H9 (cell line): Measurements from ENCODE around the gene SLCO3A1. TPM values are rescaled to one million over a fixed set of nuclear protein-coding genes. Genes with fewer than 3 reads are reported as not detected.

ENCODE experiments used
- DNase-seq: peaks from one replicate; pipeline ENCODE4 v3.0.0-alpha.2; 2017
- H2AFZ ChIP-seq: one replicate; pipeline ENCODE4 v1.6.1; 2013; ENCODE audit warnings: mild to moderate bottlenecking, low read length, control low read depth, moderate library complexity
- H2AK5ac ChIP-seq: 2 replicates; pipeline ENCODE4 v1.6.1; 2013; ENCODE audit warnings: low read length, control low read depth, mixed read lengths; ENCODE audit not compliant: insufficient read length
- H2BK120ac ChIP-seq: one replicate; pipeline ENCODE4 v1.6.1; 2013; ENCODE audit warnings: low read depth, mild to moderate bottlenecking, low read length, control low read depth, inconsistent platforms; ENCODE audit not compliant: poor library complexity, severe bottlenecking
- H2BK12ac ChIP-seq: 2 replicates; pipeline ENCODE4 v1.6.1; 2013; ENCODE audit warnings: low read length, control low read depth, mixed read lengths, low read depth; ENCODE audit not compliant: insufficient read length
- H2BK15ac ChIP-seq: 2 replicates; pipeline ENCODE4 v1.6.1; 2013; ENCODE audit warnings: low read depth, low read length, control low read depth
- H2BK20ac ChIP-seq: one replicate; pipeline ENCODE4 v1.6.1; 2013; ENCODE audit warnings: low read depth, mild to moderate bottlenecking, low read length, control low read depth, inconsistent platforms; ENCODE audit not compliant: poor library complexity, severe bottlenecking
- H2BK5ac ChIP-seq: 2 replicates; pipeline ENCODE4 v1.6.1; 2013; ENCODE audit warnings: low read length, control low read depth, mixed read lengths; ENCODE audit not compliant: insufficient read length
- H3K14ac ChIP-seq: 2 replicates; pipeline ENCODE4 v1.6.1; 2013; ENCODE audit warnings: low read length, control low read depth; ENCODE audit not compliant: insufficient read depth
- H3K18ac ChIP-seq: 2 replicates; pipeline ENCODE4 v1.6.1; 2013; ENCODE audit warnings: low read depth, mild to moderate bottlenecking, mixed read lengths, low read length, control low read depth; ENCODE audit not compliant: insufficient read length
- H3K23ac ChIP-seq: 2 replicates; pipeline ENCODE4 v1.6.1; 2013; ENCODE audit warnings: low read length, control low read depth, mixed read lengths, low read depth; ENCODE audit not compliant: insufficient read length
- H3K23me2 ChIP-seq: 2 replicates; pipeline ENCODE4 v1.6.1; 2013; ENCODE audit warnings: low read depth, mild to moderate bottlenecking, mixed read lengths, low read length, control low read depth; ENCODE audit not compliant: insufficient read length, poor library complexity, severe bottlenecking
- H3K27ac ChIP-seq: 2 replicates; pipeline ENCODE4 v1.5.1; 2013; ENCODE audit warnings: low read length, control low read depth, mixed read lengths, low read depth; ENCODE audit not compliant: insufficient read length
- H3K27me3 ChIP-seq: 2 replicates; pipeline ENCODE4 v1.6.1; 2013; ENCODE audit warnings: low read length, control low read depth, inconsistent platforms; ENCODE audit not compliant: insufficient read depth
- H3K4ac ChIP-seq: 2 replicates; pipeline ENCODE4 v1.6.1; 2013; ENCODE audit warnings: low read depth, mild to moderate bottlenecking, control low read depth, inconsistent platforms, low read length, moderate library complexity
- H3K4me1 ChIP-seq: 2 replicates; pipeline ENCODE4 v1.6.1; 2013; ENCODE audit warnings: low read length, control low read depth, inconsistent platforms; ENCODE audit not compliant: insufficient read depth
- H3K4me2 ChIP-seq: 2 replicates; pipeline ENCODE4 v1.6.1; 2013; ENCODE audit warnings: low read length, control low read depth, mixed read lengths; ENCODE audit not compliant: insufficient read length, insufficient read depth
- H3K56ac ChIP-seq: 2 replicates; pipeline ENCODE4 v1.6.1; 2013; ENCODE audit warnings: low read depth, mild to moderate bottlenecking, mixed read lengths, low read length, control low read depth; ENCODE audit not compliant: insufficient read length
- H3K79me1 ChIP-seq: 2 replicates; pipeline ENCODE4 v1.6.1; 2013; ENCODE audit warnings: low read depth, mild to moderate bottlenecking, moderate library complexity, low read length, control low read depth, inconsistent platforms; ENCODE audit not compliant: insufficient read depth, poor library complexity, severe bottlenecking
- H3K79me2 ChIP-seq: 2 replicates; pipeline ENCODE4 v1.6.1; 2013; ENCODE audit warnings: low read length, control low read depth, inconsistent platforms; ENCODE audit not compliant: insufficient read depth
- H3K9ac ChIP-seq: 2 replicates; pipeline ENCODE4 v1.6.1; 2013; ENCODE audit warnings: low read length, control low read depth, mixed read lengths; ENCODE audit not compliant: insufficient read length; ENCODE audit errors: extremely low read depth
- H3K9me3 ChIP-seq: one replicate; pipeline ENCODE4 v1.6.1; 2013; ENCODE audit warnings: low read depth, low read length, inconsistent platforms; ENCODE audit not compliant: control insufficient read depth
- H3T11ph ChIP-seq: one replicate; pipeline ENCODE4 v1.6.1; 2013; ENCODE audit warnings: mild to moderate bottlenecking, low read length, control low read depth, inconsistent platforms
- H4K20me1 ChIP-seq: one replicate; pipeline ENCODE4 v1.6.1; 2013; ENCODE audit not compliant: control insufficient read depth, insufficient read length, insufficient read depth
- H4K5ac ChIP-seq: 2 replicates; pipeline ENCODE4 v1.6.1; 2013; ENCODE audit warnings: low read depth, mild to moderate bottlenecking, mixed read lengths, low read length, control low read depth; ENCODE audit not compliant: insufficient read length
- H4K8ac ChIP-seq: replicated peaks from 2 replicates; pipeline ENCODE4 v1.6.1; 2013; ENCODE audit warnings: low read length, control low read depth, mixed read lengths, low read depth; ENCODE audit not compliant: insufficient read length
- H4K91ac ChIP-seq: 2 replicates; pipeline ENCODE4 v1.6.1; 2013; ENCODE audit warnings: low read depth, mild to moderate bottlenecking, moderate library complexity, mixed read lengths, low read length, control low read depth; ENCODE audit not compliant: insufficient read length
- H3K27ac Mint-ChIP-seq, 3 experiments: 2 replicates in 2 of 3; 3 replicates in 1 of 3; pipeline ENCODE4 v1.8.0; 2020 to 2021; ENCODE audit warnings: mixed read lengths in 3 of 3, mild to moderate bottlenecking in 1 of 3, moderate library complexity in 1 of 3
- H3K27me3 Mint-ChIP-seq: 2 replicates; pipeline ENCODE4 v1.8.0; 2021; ENCODE audit warnings: low read depth, mild to moderate bottlenecking, moderate library complexity, mixed read lengths
- H3K36me3 Mint-ChIP-seq, 3 experiments: 2 replicates in 2 of 3; 3 replicates in 1 of 3; pipeline ENCODE4 v1.8.0; 2020 to 2021; ENCODE audit warnings: low read depth in 3 of 3, mixed read lengths in 3 of 3; ENCODE audit not compliant: insufficient read depth in 1 of 3
- H3K4me1 Mint-ChIP-seq, 2 experiments: 2 replicates each; pipeline ENCODE4 v1.8.0; 2020; ENCODE audit warnings: mixed read lengths in 2 of 2
- H3K4me3 Mint-ChIP-seq, 2 experiments: 2 replicates in 1 of 2; 3 replicates in 1 of 2; pipeline ENCODE4 v1.8.0; 2020 to 2021; ENCODE audit warnings: mild to moderate bottlenecking in 2 of 2, mixed read lengths in 2 of 2, moderate library complexity in 1 of 2
- H3K9me3 Mint-ChIP-seq, 2 experiments: 2 replicates in 1 of 2; 3 replicates in 1 of 2; pipeline ENCODE4 v1.8.0; 2020; ENCODE audit warnings: mild to moderate bottlenecking in 2 of 2, mixed read lengths in 2 of 2, moderate library complexity in 1 of 2
- WGBS: extraction: QIAGEN DNeasy Blood & Tissue Kit; methylation state at CpG from one replicate; pipeline ENCODE4 v1.1.7; 2013; ENCODE audit warnings: missing lambda C conversion rate, low lambda C conversion rate, mixed read lengths; ENCODE audit not compliant: insufficient read length; ENCODE audit errors: extremely low coverage; 5-methylcytosine and 5-hydroxymethylcytosine counted together
- total RNA-seq: library from RNA; stranded (reverse); gene quantifications from 2 replicates; pipeline ENCODE4 v1.2.1, GENCODE V29; 2021
- TF ChIP-seq, protein P1 (sequence below): fragments of 200-600 bp; sonication (generic); conservative IDR thresholded peaks from 3 replicates; pipeline ENCODE4 v1.8.0; 2021; ENCODE audit warnings: antibody characterized with exemption, mild to moderate bottlenecking

SLCO3A1 gene
- total RNA-seq, 1 experiment from 2014 or later, result 9.4 TPM

DNA sequence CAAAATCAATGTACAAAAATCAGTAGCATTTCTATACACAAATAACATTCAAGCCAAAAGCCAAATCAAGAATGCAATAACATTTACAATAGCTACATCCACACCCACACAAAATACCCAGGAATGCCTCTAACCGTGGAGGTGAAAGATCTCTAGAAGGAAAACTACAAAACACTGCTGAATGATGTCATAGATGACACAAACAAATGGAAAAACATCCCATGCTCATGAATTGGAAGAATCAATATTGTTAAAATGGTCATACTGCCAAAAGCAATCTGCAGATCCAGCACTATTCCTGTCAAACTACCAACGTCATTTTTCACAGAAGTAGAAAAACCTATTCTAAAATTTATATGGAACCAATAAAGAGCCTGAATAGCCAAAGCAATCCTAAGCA, 143.7 kb downstream of the SLCO3A1 start:
- Histone ChIP-seq H3T11ph (no peak overlapping the region), H2AFZ (no peak overlapping the region), H2BK120ac (no peak overlapping the region), H3K14ac (no peak overlapping the region), H2BK20ac (no peak overlapping the region), H2BK15ac (no peak overlapping the region), H4K20me1 (no peaks in the 10 kb centered on the region), H3K27ac (no peak overlapping the region), H3K23me2 (no peaks in the 10 kb centered on the region), H3K18ac (no peak overlapping the region), H4K8ac (no peak overlapping the region), H3K9ac (no peak overlapping the region), H3K4me1 (peaks cover 8% of the 10 kb centered on the region; the same call in 1 of the 2 replicates), H3K27me3 (no peaks in the 10 kb centered on the region), H2AK5ac (no peak overlapping the region), H3K4ac (no peak overlapping the region), H3K79me1 (no peaks in the 10 kb centered on the region), H3K23ac (no peak overlapping the region), H2BK5ac (no peak overlapping the region), H3K79me2 (no peaks in the 10 kb centered on the region; the same call in 1 of the 2 replicates), H3K56ac (no peak overlapping the region), H4K91ac (no peak overlapping the region), H4K5ac (no peak overlapping the region), H3K4me2 (no peak overlapping the region), H2BK12ac (no peak overlapping the region), H3K9me3 (no peaks in the 10 kb centered on the region)
- Mint-ChIP-seq H3K4me1 (peaks cover 13 to 27% of the 10 kb centered on the region in 2 experiments), H3K9me3 (0 out of 5 replicates have a peak, but pooled peaks cover 0 to 4% of the 10 kb centered on the region in 2 experiments), H3K4me3 (no peak overlapping the region), H3K27ac (no peak overlapping the region), H3K27me3 (no peaks in the 10 kb centered on the region), H3K36me3 (peaks cover 0 to 4% (median 0%) of the 10 kb centered on the region in 3 experiments; a peak in 1 of 7 replicates)
- WGBS, result no CpG with 5 or more reads among the region's 2 CpGs
- DNase-seq, result no peak
- TF ChIP-seq, protein P1, sequence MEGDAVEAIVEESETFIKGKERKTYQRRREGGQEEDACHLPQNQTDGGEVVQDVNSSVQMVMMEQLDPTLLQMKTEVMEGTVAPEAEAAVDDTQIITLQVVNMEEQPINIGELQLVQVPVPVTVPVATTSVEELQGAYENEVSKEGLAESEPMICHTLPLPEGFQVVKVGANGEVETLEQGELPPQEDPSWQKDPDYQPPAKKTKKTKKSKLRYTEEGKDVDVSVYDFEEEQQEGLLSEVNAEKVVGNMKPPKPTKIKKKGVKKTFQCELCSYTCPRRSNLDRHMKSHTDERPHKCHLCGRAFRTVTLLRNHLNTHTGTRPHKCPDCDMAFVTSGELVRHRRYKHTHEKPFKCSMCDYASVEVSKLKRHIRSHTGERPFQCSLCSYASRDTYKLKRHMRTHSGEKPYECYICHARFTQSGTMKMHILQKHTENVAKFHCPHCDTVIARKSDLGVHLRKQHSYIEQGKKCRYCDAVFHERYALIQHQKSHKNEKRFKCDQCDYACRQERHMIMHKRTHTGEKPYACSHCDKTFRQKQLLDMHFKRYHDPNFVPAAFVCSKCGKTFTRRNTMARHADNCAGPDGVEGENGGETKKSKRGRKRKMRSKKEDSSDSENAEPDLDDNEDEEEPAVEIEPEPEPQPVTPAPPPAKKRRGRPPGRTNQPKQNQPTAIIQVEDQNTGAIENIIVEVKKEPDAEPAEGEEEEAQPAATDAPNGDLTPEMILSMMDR, result no peak
